ENCODE results near the gene RPP38.

RPP38 gene

GRCh38 chr10:15150563-15150962 is 53.4 kb downstream of the RPP38 start:
- no peak for DNase-seq (ENCODE audit: low read depth in 1 of 2, low spot score in 1 of 2)

GRCh38 chr10:15152556-15152955 is 55.4 kb downstream of the RPP38 start:
- no peak for DNase-seq (ENCODE audit: low read depth in 1 of 2, low spot score in 1 of 2)
